Heart left ventricle (tissue), 16 donors: Measurements from ENCODE around the gene SLCO3A1. TPM values are rescaled to one million over a fixed set of nuclear protein-coding genes. Genes with fewer than 3 reads are reported as not detected.

Experiments used
- ATAC-seq, 4 donors: fragments of 200-7000 bp; cut with Tn5 transposase; one replicate each; pipeline ENCODE4 v1.9.1; 2020 to 2022; ENCODE audit warnings: moderate library complexity in 4 of 4, mild to moderate bottlenecking in 3 of 4, moderate number of reproducible peaks in 1 of 4
- DNase-seq, 5 donors: peaks; one replicate each; pipeline ENCODE4 v3.0.0-alpha.2; 2020
- H3K27ac ChIP-seq, 12 donors: fragments of 200-600 bp; sonication (generic) in 4 of 12; one replicate each; pipeline versions ENCODE4 v1.5.0 to v1.8.0; 2016 to 2022; ENCODE audit warnings: mild to moderate bottlenecking in 2 of 12
- H3K27me3 ChIP-seq, 9 donors: fragments of 200-600 bp; sonication (generic) in 2 of 9; one replicate each; pipeline versions ENCODE4 v1.5.1 to v1.8.0; 2016 to 2022; ENCODE audit warnings: mild to moderate bottlenecking in 3 of 9
- H3K36me3 ChIP-seq, 9 donors: fragments of 200-600 bp; sonication (generic) in 2 of 9; one replicate each; pipeline versions ENCODE4 v1.5.0 to v1.8.0; 2018 to 2022; ENCODE audit warnings: mild to moderate bottlenecking in 2 of 9
- H3K4me1 ChIP-seq, 12 donors: fragments of 200-600 bp; sonication (generic) in 4 of 12; one replicate each; pipeline versions ENCODE4 v1.5.0 to v1.8.0; 2016 to 2022; ENCODE audit warnings: mild to moderate bottlenecking in 3 of 12
- H3K4me3 ChIP-seq, 12 donors: fragments of 200-600 bp; sonication (generic) in 4 of 12; one replicate each; pipeline versions ENCODE4 v1.5.0 to v1.8.0; 2017 to 2022; ENCODE audit warnings: mild to moderate bottlenecking in 9 of 12, moderate library complexity in 4 of 12
- H3K9me3 ChIP-seq, 12 donors: fragments of 200-600 bp; sonication (generic) in 4 of 12; one replicate each; pipeline versions ENCODE4 v1.5.0 to v1.8.0; 2016 to 2022; ENCODE audit warnings: mild to moderate bottlenecking in 1 of 12
- POLR2A ChIP-seq, 2 donors: fragments of 450-650 bp; IDR thresholded peaks; one replicate each; pipeline ENCODE4 v1.6.1; 2017; ENCODE audit warnings: antibody characterized with exemption in 2 of 2, mild to moderate bottlenecking in 2 of 2, moderate library complexity in 2 of 2
- WGBS, 4 donors: extraction: QIAGEN DNeasy Blood & Tissue Kit in 2 of 4; methylation state at CpG; one replicate each; pipeline versions ENCODE4 v1.1.5 to v1.1.7; 2013 to 2018; 5-methylcytosine and 5-hydroxymethylcytosine counted together
- intact Hi-C, 10 donors: fragments of 100-400 bp; cut with DNase I; formaldehyde crosslinking; loops; one replicate each; pipeline versions ENCODE4 v1.11.1 to v1.14.2; 2022
- polyA plus RNA-seq, 2 donors: library from polyadenylated mRNA; stranded (reverse); fragments of 200-250 nt; gene quantifications; one replicate each; pipeline ENCODE4 v1.2.3, GENCODE V29; 2013
- total RNA-seq, 9 donors: library from RNA; depleted of rRNA in 2 of 9; stranded (reverse); fragments of >200 nt in 2 of 9; fragmentation: NEBNext Ultra II Directional in 3 of 9; extraction: Animal tissue kit (Norgen Biotek cat#: 25700) in 3 of 9; gene quantifications; one replicate each; pipeline versions ENCODE4 v1.1.0 to v1.2.4, GENCODE V29; 2016 to 2023
- TF ChIP-seq, protein P1 (sequence below), 12 donors: fragments of 200-600 bp; sonication (generic) in 4 of 12; IDR thresholded peaks; one replicate each; pipeline versions ENCODE4 v1.5.0 to v1.8.0; 2018 to 2022; ENCODE audit warnings: antibody characterized with exemption in 12 of 12, mild to moderate bottlenecking in 5 of 12
- donor health status: ischemic (EF 13 %, LVEDD 7.1; RV severe dilation, severe dysfunction).
- donor health status: healthy with polysubstance abuse.
- donor health status: DM: no; HTN: yes; CAD: no.
- donor health status: DM: no; HTN: no; CAD: no.
- donor health status: ischemic (EF 25% LVEDD 6.9; RV normal size, moderate dysfunction).
- donor health status: ischemic (EF 25% LVEDD 5.7; RV mildly dilated, moderate dysfunction).
- donor health status: healthy.
- donor health status: DM: yes; HTN: yes; CAD: no.
- donor health status: ischemic (EF 35%, LVEDD 5.7; RV mildly dilated, moderate dysfunction).
- donor health status: nonischemic (EF 11% LVEDD 7.7; RV severe dilation, severe dysfunction).
- donor health status: DM: yes; HTN: yes; CAD: no.
- donor health status: PGD.
- donor health status: ischemic (EF 29% LVEDD 5.4; RV normal size, mild dysfunction).
- donor health status: nonischemic (EF 23%, LVEDD 6.1; RV moderate dilation, normal function).

The SLCO3A1 gene
- total and polyA plus RNA-seq, 11 donors, result 26.3 to 64.2 (median 50.2) TPM

DNA sequence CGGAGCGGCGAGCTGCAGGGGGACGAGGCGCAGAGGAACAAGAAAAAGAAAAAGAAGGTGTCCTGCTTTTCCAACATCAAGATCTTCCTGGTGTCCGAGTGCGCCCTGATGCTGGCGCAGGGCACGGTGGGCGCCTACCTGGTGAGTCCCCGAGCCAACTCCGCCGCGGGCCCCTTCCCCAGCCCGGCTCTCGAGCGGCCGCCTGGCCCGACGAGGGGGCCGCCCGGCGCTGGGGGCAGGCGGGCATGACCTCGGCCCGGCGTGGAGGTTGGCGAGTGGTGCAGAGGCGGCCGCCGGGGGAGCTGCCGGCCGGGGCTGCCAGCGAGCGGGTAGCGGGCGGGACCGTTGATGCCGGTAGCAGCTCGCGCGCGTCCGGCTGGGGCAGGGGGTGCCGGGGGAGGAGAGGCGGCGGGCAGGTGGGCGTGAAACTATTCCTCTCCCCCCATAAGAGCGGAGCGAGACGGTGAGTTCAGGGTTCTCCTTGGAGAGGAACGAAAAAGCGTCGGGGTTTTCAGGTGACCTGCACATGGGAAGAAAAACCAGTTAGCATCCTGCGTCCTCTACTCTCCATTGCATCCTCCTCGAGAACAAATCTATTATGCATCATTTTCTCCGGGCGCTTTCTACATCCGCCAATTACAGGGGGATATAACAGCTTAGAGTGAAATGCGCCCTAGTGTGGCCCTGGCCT is 585 bp downstream of the SLCO3A1 start:
- Histone ChIP-seq H3K36me3 (peaks cover 0 to 8% (median 0%) of the 10 kb centered on the region in 9 donors), H3K4me1 (peaks cover 15 to 77% (median 57%) of the 10 kb centered on the region in 12 donors), H3K27ac (peak overlapping the region; percentile 85 to 99 (median 98)), H3K4me3 (peak overlapping the region; percentile 42 to 95 (median 80)), H3K27me3 (no peaks in the 10 kb centered on the region), H3K9me3 (no peaks in the 10 kb centered on the region)
- whole genome bisulfite sequencing, 4 donors, result 0 to 2% (median 1%) methylated on average over 37 to 60 of the region's 60 CpGs
- peak; percentile 58 to 86 (median 62) for DNase-seq
- TF ChIP-seq, protein P1, sequence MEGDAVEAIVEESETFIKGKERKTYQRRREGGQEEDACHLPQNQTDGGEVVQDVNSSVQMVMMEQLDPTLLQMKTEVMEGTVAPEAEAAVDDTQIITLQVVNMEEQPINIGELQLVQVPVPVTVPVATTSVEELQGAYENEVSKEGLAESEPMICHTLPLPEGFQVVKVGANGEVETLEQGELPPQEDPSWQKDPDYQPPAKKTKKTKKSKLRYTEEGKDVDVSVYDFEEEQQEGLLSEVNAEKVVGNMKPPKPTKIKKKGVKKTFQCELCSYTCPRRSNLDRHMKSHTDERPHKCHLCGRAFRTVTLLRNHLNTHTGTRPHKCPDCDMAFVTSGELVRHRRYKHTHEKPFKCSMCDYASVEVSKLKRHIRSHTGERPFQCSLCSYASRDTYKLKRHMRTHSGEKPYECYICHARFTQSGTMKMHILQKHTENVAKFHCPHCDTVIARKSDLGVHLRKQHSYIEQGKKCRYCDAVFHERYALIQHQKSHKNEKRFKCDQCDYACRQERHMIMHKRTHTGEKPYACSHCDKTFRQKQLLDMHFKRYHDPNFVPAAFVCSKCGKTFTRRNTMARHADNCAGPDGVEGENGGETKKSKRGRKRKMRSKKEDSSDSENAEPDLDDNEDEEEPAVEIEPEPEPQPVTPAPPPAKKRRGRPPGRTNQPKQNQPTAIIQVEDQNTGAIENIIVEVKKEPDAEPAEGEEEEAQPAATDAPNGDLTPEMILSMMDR (IDR thresholded peaks at IDR 0.05), result peak in 7 of 12 donors; percentile 8 to 40 (median 19)
- TF ChIP-seq POLR2A (IDR thresholded peaks at IDR 0.05), result no peak
- intact Hi-C loops, result loop anchor here (1.0 to 10.0 kb wide), 23 partner anchors 13 to 552 kb away; no protein-coding TSS in a partner anchor
- ATAC-seq, result peak in 3 of 4 donors; percentile 34 to 59 (median 49)

DNA sequence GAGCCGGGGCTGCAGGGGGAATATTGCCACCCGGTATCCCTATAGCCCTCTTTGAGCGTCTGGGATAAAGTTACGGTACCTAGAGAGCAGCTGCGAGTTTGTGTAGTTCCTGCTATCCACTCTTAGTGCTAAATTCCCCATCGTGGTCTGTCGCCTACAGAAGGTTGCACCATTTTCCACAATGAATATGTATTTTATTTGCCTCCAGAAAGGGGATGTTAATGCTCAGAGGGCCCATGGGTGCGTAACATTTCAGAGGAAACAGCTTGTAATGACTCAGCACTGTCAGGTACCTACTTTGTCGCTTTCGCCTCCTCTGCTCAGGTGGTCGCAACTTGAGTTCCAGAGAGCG is 1.1 kb downstream of the SLCO3A1 start:
- peak overlapping the region; percentile 42 to 95 (median 80) for H3K4me3 ChIP-seq
- no peaks in the 10 kb centered on the region for H3K9me3 ChIP-seq
- no peak for DNase-seq
- TF ChIP-seq, protein P1 (IDR thresholded peaks at IDR 0.05), result no peak
- no peak for TF ChIP-seq POLR2A (IDR thresholded peaks at IDR 0.05)
- peaks cover 15 to 78% (median 61%) of the 10 kb centered on the region in 12 donors for H3K4me1 ChIP-seq
- H3K27ac ChIP-seq, result peak overlapping the region in 11 of 12 donors; percentile 90 to 99 (median 98)
- 16 to 27% (median 22%) methylated on average over 12 of the region's 12 CpGs for WGBS, 4 donors
- H3K36me3 ChIP-seq, result peaks cover 0 to 8% (median 0%) of the 10 kb centered on the region in 9 donors
- no peak for ATAC-seq
- no peaks in the 10 kb centered on the region for H3K27me3 ChIP-seq
- intact Hi-C loops, result loop anchor here (5.0 to 10.0 kb wide), 14 partner anchors 72 to 552 kb away; no protein-coding TSS in a partner anchor

DNA sequence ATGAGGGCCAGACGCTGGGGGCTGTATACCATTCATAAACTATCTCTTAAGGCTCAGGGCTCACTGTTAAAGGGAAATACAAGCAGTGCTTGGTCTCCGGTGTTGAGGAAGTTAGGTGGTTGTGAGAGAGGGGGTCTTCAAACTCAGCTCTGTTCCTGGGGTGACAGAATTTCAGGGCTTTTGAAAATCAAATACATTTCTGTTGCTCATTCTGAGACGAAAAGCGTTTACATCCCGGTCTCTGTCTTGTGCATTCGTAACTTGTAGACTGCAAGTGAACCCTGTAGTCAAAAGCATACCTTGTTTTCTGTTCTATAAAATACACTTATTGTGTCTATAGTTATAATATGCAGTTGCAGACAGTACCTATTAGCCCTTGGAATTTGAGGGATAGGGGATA is 1.7 kb downstream of the SLCO3A1 start:
- Histone ChIP-seq H3K9me3 (no peaks in the 10 kb centered on the region), H3K4me1 (peaks cover 15 to 81% (median 64%) of the 10 kb centered on the region in 12 donors), H3K27ac (peak overlapping the region in 10 of 12 donors; percentile 91 to 99 (median 98)), H3K27me3 (no peaks in the 10 kb centered on the region), H3K4me3 (peak overlapping the region; percentile 42 to 95 (median 80)), H3K36me3 (peaks cover 0 to 8% (median 0%) of the 10 kb centered on the region in 9 donors)
- TF ChIP-seq, protein P1 (IDR thresholded peaks at IDR 0.05), result no peak
- TF ChIP-seq POLR2A (IDR thresholded peaks at IDR 0.05), result no peak
- WGBS, 4 donors, result 47 to 59% (median 52%) methylated on average over 6 of the region's 6 CpGs
- intact Hi-C loops, result loop anchor here in 7 of 10 donors (5.0 to 10.0 kb wide), 7 partner anchors 67 to 550 kb away; no protein-coding TSS in a partner anchor
- no peak for DNase-seq
- no peak for ATAC-seq
